Measurements from ENCODE around the gene BEST2.

GRCh38 chr19:12794196-12794941 is 42.8 kb downstream of the BEST2 start:
- no peak for TF ChIP-seq CTCF (IDR thresholded peaks at IDR 0.05)
- no peak for TF ChIP-seq POLR2A (IDR thresholded peaks at IDR 0.05)
